HepG2 (cell line): ENCODE results near the gene CNP. TPM values are rescaled to one million over a fixed set of nuclear protein-coding genes. Genes with fewer than 3 reads are reported as not detected.

Source experiments
- ATF4 ChIP-seq, 2 experiments: fragments of 450-650 bp in 1 of 2; sonication (generic) in 1 of 2; formaldehyde crosslinking; IDR thresholded peaks; 2 replicates each; pipeline versions ENCODE4 v1.5.0 to v1.8.0; 2020 to 2022; ENCODE audit warnings: mild to moderate bottlenecking in 1 of 2, missing genetic modification reagents in 1 of 2
- CBX5 ChIP-seq: sonication (generic); formaldehyde crosslinking; IDR thresholded peaks from 2 replicates; pipeline ENCODE4 v1.4.0; 2020; ENCODE audit warnings: missing genetic modification reagents, borderline replicate concordance
- E2F1 ChIP-seq: sonication (generic); formaldehyde crosslinking; IDR thresholded peaks from 2 replicates; pipeline ENCODE4 v1.5.0; 2020; ENCODE audit warnings: missing genetic modification reagents
- ETV5 ChIP-seq: IDR thresholded peaks from 2 replicates; pipeline ENCODE4 v1.6.1; 2018; ENCODE audit warnings: missing biosample characterization, missing genetic modification reagents, inconsistent platforms, borderline replicate concordance
- FOXK2 ChIP-seq: fragments of 450-650 bp; IDR thresholded peaks from 2 replicates; pipeline ENCODE4 v1.6.1; 2016
- KDM3A ChIP-seq: IDR thresholded peaks from 2 replicates; pipeline ENCODE4 v1.6.1; 2018; ENCODE audit warnings: low read depth, missing compliant biosample characterization
- KDM4B ChIP-seq: sonication (generic); formaldehyde crosslinking; IDR thresholded peaks from 2 replicates; pipeline ENCODE4 v1.4.0; 2020; ENCODE audit warnings: missing genetic modification reagents
- MAFK ChIP-seq, 2 experiments: IDR thresholded peaks in 1 of 2; conservative IDR thresholded peaks in 1 of 2; 2 replicates each; pipeline ENCODE4 v1.6.1; 2011; ENCODE audit warnings: improper control_type of control experiment in 2 of 2, low read length in 2 of 2
- PLRG1 ChIP-seq: fragments of 450-650 bp; conservative IDR thresholded peaks from 2 replicates; pipeline ENCODE4 v1.6.1; 2016
- RAD21 ChIP-seq: fragments of 450-650 bp; formaldehyde crosslinking; IDR thresholded peaks from 2 replicates; pipeline ENCODE4 v1.5.0; 2020; ENCODE audit warnings: mild to moderate bottlenecking
- SKIL ChIP-seq: sonication (generic); formaldehyde crosslinking; IDR thresholded peaks from 2 replicates; pipeline ENCODE4 v1.8.0; 2022; ENCODE audit warnings: missing genetic modification reagents, mild to moderate bottlenecking, moderate library complexity, borderline replicate concordance
- TBL1XR1 ChIP-seq: fragments of 150-350 bp; IDR thresholded peaks from 2 replicates; pipeline ENCODE4 v1.6.1; 2014; ENCODE audit warnings: borderline replicate concordance, low read length; ENCODE audit not compliant: partially characterized antibody
- ZNF121 ChIP-seq: sonication (generic); formaldehyde crosslinking; IDR thresholded peaks from 2 replicates; pipeline ENCODE4 v1.5.0; 2020; ENCODE audit warnings: mild to moderate bottlenecking, missing genetic modification reagents
- ZNF260 ChIP-seq: sonication (generic); formaldehyde crosslinking; IDR thresholded peaks from 2 replicates; pipeline ENCODE4 v1.4.0; 2020; ENCODE audit warnings: missing genetic modification reagents, low read depth, mild to moderate bottlenecking, borderline replicate concordance
- ZNF432 ChIP-seq: sonication (generic); formaldehyde crosslinking; IDR thresholded peaks from 2 replicates; pipeline ENCODE4 v1.5.0; 2020; ENCODE audit warnings: missing genetic modification reagents, mild to moderate bottlenecking, borderline replicate concordance
- ZNF552 ChIP-seq: sonication (generic); formaldehyde crosslinking; IDR thresholded peaks from 2 replicates; pipeline ENCODE4 v1.9.0; 2022; ENCODE audit warnings: missing genetic modification reagents, mild to moderate bottlenecking, borderline replicate concordance
- ZNF609 ChIP-seq: sonication (generic); formaldehyde crosslinking; IDR thresholded peaks from 2 replicates; pipeline ENCODE4 v1.4.0; 2020; ENCODE audit warnings: mild to moderate bottlenecking, missing genetic modification reagents, borderline replicate concordance
- ZNF644 ChIP-seq: IDR thresholded peaks from 2 replicates; pipeline ENCODE4 v1.6.1; 2016; ENCODE audit warnings: low read depth
- ZNF766 ChIP-seq: sonication (generic); formaldehyde crosslinking; IDR thresholded peaks from 2 replicates; pipeline ENCODE4 v1.5.0; 2020; ENCODE audit warnings: missing genetic modification reagents, borderline replicate concordance
- polyA plus RNA-seq, 8 experiments: library from polyadenylated mRNA; depleted of rRNA in 3 of 8; stranded (reverse) in 7 of 8; unstranded in 1 of 8; fragments of >200 nt; fragmentation: Illumina TruSeq in 4 of 8; extraction: Trizol in 4 of 8; gene quantifications; 2 replicates each; pipeline versions ENCODE4 v1.2.1 to v1.2.3, GENCODE V29; 2011 to 2016; ENCODE audit warnings: low read depth in 4 of 8, missing spikeins in 1 of 8, mixed read lengths in 1 of 8; ENCODE audit not compliant: insufficient read depth in 1 of 8
- total RNA-seq, 5 experiments: library from RNA; depleted of rRNA; stranded (reverse); fragments of >200 nt; fragmentation: Illumina TruSeq; extraction: Trizol; gene quantifications; 2 replicates each; pipeline ENCODE4 v1.2.3, GENCODE V29; 2016; ENCODE audit warnings: low read depth in 1 of 5

Gene CNP
- total and polyA plus RNA-seq, 2 of the 13 experiments (the other 11 are each of a cell fraction or from before 2014, with no cell fraction given): 97.2 to 161 TPM

GRCh38 chr17:42019509-42020404 is 53.2 kb downstream of the CNP start, which contains the start of gene NKIRAS2 (continued):
- TF ChIP-seq ZNF609 (peak; percentile 72; the same call in 1 of the 2 replicates), ETV5 (peak; percentile 89), ZNF644 (peak; percentile 64), ATF4 (CRISPR knock-in tag; IDR thresholded peaks at IDR 0.05) (no peak; a peak in 2 of 4 replicates), CBX5 (CRISPR knock-in tag) (peak; percentile 92; the same call in 1 of the 2 replicates), TBL1XR1 (no peak), KDM3A (CRISPR knock-in tag) (peak; percentile 83), PLRG1 (no peak), ZNF260 (CRISPR knock-in tag) (no peak), ZNF766 (CRISPR knock-in tag) (peak; percentile 89; the same call in 1 of the 2 replicates), KDM4B (CRISPR knock-in tag) (peak; percentile 93; the same call in 1 of the 2 replicates), E2F1 (CRISPR knock-in tag) (peak; percentile 86), RAD21 (peak; percentile 37; the same call in 1 of the 2 replicates), MAFK (conservative IDR thresholded peaks at IDR 0.05 in 1 of 2, IDR thresholded peaks at IDR 0.05 in 1 of 2; ENCODE audit: low read length in 2 of 2) (peak; percentile 63 to 67; a peak in 3 of 4 replicates), ZNF432 (CRISPR knock-in tag) (no peak), ZNF552 (CRISPR knock-in tag) (peak; percentile 84; the same call in 1 of the 2 replicates), ZNF121 (CRISPR knock-in tag) (0 out of 2 replicates have a peak, but pooled peaks have one; percentile 64), SKIL (CRISPR knock-in tag) (no peak), FOXK2 (no peak)
